Right lobe of liver (tissue), 6 donors: ENCODE results near the gene GRM8. TPM values are rescaled to one million over a fixed set of nuclear protein-coding genes. Genes with fewer than 3 reads are reported as not detected.
A peak's percentile ranks its signal among the peaks of the same experiment; 100 is the strongest.

ENCODE experiments used
- ATAC-seq, 4 donors: fragments of 200-7000 bp; cut with Tn5 transposase; one replicate each; pipeline ENCODE4 v1.9.1; 2020; ENCODE audit warnings: mild to moderate bottlenecking in 4 of 4, moderate library complexity in 4 of 4
- DNase-seq, 3 donors: peaks; one replicate each; pipeline ENCODE4 v3.0.0-alpha.2; 2020
- H3K27ac ChIP-seq, 3 donors: fragments of 200-600 bp; one replicate each; pipeline ENCODE4 v1.8.0; 2022
- H3K27me3 ChIP-seq, 2 donors: fragments of 200-600 bp; one replicate each; pipeline ENCODE4 v1.8.0; 2022
- H3K36me3 ChIP-seq, 4 donors: fragments of 200-600 bp; sonication (generic) in 1 of 4; one replicate each; pipeline versions ENCODE4 v1.5.1 to v1.8.0; 2017 to 2022; ENCODE audit warnings: control low read depth in 1 of 4
- H3K4me1 ChIP-seq, 4 donors: fragments of 200-600 bp; sonication (generic) in 1 of 4; one replicate each; pipeline versions ENCODE4 v1.5.1 to v1.8.0; 2017 to 2022; ENCODE audit warnings: control low read depth in 1 of 4
- H3K4me3 ChIP-seq, 3 donors: fragments of 200-600 bp; one replicate each; pipeline ENCODE4 v1.8.0; 2022
- H3K9me3 ChIP-seq, 4 donors: fragments of 200-600 bp; sonication (generic) in 1 of 4; one replicate each; pipeline versions ENCODE4 v1.5.1 to v1.8.0; 2017 to 2022; ENCODE audit warnings: control low read depth in 1 of 4
- POLR2A ChIP-seq: fragments of 450-650 bp; IDR thresholded peaks from one replicate; pipeline ENCODE4 v1.6.1; 2017; ENCODE audit warnings: antibody characterized with exemption, mild to moderate bottlenecking
- WGBS: methylation state at CpG from one replicate; pipeline ENCODE4 v1.1.6; 2018; ENCODE audit warnings: low coverage, low lambda C conversion rate; ENCODE audit not compliant: insufficient coverage; ENCODE audit errors: missing lambda C conversion rate; 5-methylcytosine and 5-hydroxymethylcytosine counted together
- intact Hi-C, 2 donors: fragments of 100-400 bp; cut with DNase I; formaldehyde crosslinking; loops; one replicate each; pipeline versions ENCODE4 v1.11.2 to v1.14.1; 2022
- total RNA-seq, 6 experiments: library from RNA; depleted of rRNA in 2 of 6; stranded (reverse); fragments of >200 nt in 2 of 6; fragmentation: NEBNext Ultra II Directional in 3 of 6; extraction: Animal tissue kit (Norgen Biotek cat#: 25700) in 3 of 6; gene quantifications; one replicate each; pipeline versions ENCODE4 v1.1.0 to v1.2.4, GENCODE V29; 2016 to 2023
- TF ChIP-seq, protein P1 (sequence below), 4 donors: fragments of 200-600 bp in 3 of 4; fragments of 450-650 bp in 1 of 4; IDR thresholded peaks; one replicate each; pipeline versions ENCODE4 v1.5.1 to v1.8.0; 2016 to 2022; ENCODE audit warnings: antibody characterized with exemption in 4 of 4, mild to moderate bottlenecking in 2 of 4
- donor health status: DM: no; HTN: yes; CAD: no.
- donor health status: DM: no; HTN: no; CAD: no.
- donor health status: DM: no; HTN: no; CAD: no.
- donor health status: DM: no; HTN: yes; CAD: no.
- donor health status: DM: no; HTN: yes; CAD: no.

GRM8 gene
- total RNA-seq, 6 experiments from 2014 or later: 0.12 to 8.4 (median 2.7) TPM

DNA sequence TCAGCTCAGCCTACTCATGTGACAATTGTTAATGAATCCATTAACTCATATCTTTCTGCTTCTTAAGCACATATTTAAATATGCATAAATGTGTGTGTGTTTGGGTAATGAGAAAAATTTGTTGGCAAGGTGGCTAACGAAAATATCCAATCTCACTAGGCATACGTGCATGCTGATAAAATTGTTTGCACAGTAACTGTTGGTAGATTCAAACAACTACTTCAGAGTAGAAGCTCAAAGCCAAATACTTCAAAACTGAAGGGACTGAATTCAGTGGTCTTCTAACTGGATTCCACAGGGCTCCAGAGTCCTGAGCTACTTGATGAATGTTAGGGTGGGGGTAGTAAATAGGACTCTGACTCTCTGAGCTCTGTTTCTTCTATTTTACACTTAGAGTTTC, 757.0 kb downstream of the GRM8 start:
- Histone ChIP-seq H3K9me3 (no peaks in the 10 kb centered on the region), H3K36me3 (no peaks in the 10 kb centered on the region), H3K27ac (no peak overlapping the region), H3K4me1 (no peaks in the 10 kb centered on the region), H3K4me3 (no peak overlapping the region), H3K27me3 (no peaks in the 10 kb centered on the region)
- peak in 1 of 4 donors; percentile 48 for ATAC-seq
- TF ChIP-seq, protein P1, sequence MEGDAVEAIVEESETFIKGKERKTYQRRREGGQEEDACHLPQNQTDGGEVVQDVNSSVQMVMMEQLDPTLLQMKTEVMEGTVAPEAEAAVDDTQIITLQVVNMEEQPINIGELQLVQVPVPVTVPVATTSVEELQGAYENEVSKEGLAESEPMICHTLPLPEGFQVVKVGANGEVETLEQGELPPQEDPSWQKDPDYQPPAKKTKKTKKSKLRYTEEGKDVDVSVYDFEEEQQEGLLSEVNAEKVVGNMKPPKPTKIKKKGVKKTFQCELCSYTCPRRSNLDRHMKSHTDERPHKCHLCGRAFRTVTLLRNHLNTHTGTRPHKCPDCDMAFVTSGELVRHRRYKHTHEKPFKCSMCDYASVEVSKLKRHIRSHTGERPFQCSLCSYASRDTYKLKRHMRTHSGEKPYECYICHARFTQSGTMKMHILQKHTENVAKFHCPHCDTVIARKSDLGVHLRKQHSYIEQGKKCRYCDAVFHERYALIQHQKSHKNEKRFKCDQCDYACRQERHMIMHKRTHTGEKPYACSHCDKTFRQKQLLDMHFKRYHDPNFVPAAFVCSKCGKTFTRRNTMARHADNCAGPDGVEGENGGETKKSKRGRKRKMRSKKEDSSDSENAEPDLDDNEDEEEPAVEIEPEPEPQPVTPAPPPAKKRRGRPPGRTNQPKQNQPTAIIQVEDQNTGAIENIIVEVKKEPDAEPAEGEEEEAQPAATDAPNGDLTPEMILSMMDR (IDR thresholded peaks at IDR 0.05): no peak
- TF ChIP-seq POLR2A: no peak
- 5% methylated on average over 2 of the region's 2 CpGs for WGBS
- intact Hi-C loops: no loop called here
- no peak for DNase-seq

DNA sequence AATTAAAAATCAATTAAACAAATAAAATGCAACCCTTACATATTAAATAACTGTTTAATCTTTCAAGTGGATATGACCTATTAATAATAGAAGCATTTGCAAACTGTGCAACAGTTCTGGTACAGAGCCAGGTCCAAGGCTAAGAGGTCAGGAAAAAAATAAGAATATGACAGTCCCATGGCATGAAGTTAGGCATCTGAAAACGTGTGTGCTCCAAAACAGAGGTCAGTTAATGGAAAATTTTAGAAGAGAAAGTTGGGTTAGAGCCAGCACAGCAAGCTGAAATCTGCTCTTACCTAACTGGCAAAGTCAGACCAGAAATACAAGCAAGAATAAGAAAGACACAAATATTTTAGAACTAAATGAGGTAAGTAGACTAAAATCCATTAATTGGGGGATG, 757.7 kb downstream of the GRM8 start:
- H3K36me3 ChIP-seq: no peaks in the 10 kb centered on the region
- H3K27ac ChIP-seq: no peak overlapping the region
- no peak for TF ChIP-seq POLR2A
- TF ChIP-seq, protein P1 (IDR thresholded peaks at IDR 0.05): no peak
- intact Hi-C loops: no loop called here
- DNase-seq (no peak), ATAC-seq (peak in 1 of 4 donors; percentile 49)
- no peak overlapping the region for H3K4me3 ChIP-seq
- H3K9me3 ChIP-seq: no peaks in the 10 kb centered on the region
- no peaks in the 10 kb centered on the region for H3K4me1 ChIP-seq
- no peaks in the 10 kb centered on the region for H3K27me3 ChIP-seq
- WGBS: 3% methylated on average over 1 of the region's 1 CpG

- TF ChIP-seq, protein P1 (IDR thresholded peaks at IDR 0.05): no peak
- TF ChIP-seq POLR2A: no peak
- 48% methylated on average over 2 of the region's 2 CpGs for WGBS
- Histone ChIP-seq H3K4me3 (no peak overlapping the region), H3K27me3 (no peaks in the 10 kb centered on the region), H3K4me1 (no peaks in the 10 kb centered on the region), H3K9me3 (no peaks in the 10 kb centered on the region), H3K27ac (no peak overlapping the region), H3K36me3 (no peaks in the 10 kb centered on the region)
- DNase-seq (no peak), ATAC-seq (no peak)
- intact Hi-C loops: no loop called here
These were observed 758.9 kb downstream of the GRM8 start for GRCh38 chr7:126493801-126494200.

GRCh38 chr7:126489874-126490273, 762.9 kb downstream of the GRM8 start:
- WGBS: 66% methylated on average over 2 of the region's 2 CpGs

More at GRCh38 chr7:126489874-126490273, 762.9 kb downstream of the GRM8 start:
- Histone ChIP-seq H3K9me3 (no peaks in the 10 kb centered on the region), H3K27ac (no peak overlapping the region), H3K27me3 (no peaks in the 10 kb centered on the region), H3K36me3 (no peaks in the 10 kb centered on the region), H3K4me3 (no peak overlapping the region), H3K4me1 (no peaks in the 10 kb centered on the region)
- DNase-seq (no peak), ATAC-seq (no peak)
- TF ChIP-seq, protein P1 (IDR thresholded peaks at IDR 0.05): no peak
- TF ChIP-seq POLR2A: no peak
- intact Hi-C loops: no loop called here
